Retinal pigment epithelial cell (primary cell): ENCODE data around the gene QKI.

Experiments
- DNase-seq: peaks from one replicate; pipeline ENCODE4 v3.0.0-alpha.2; 2010; ENCODE audit warnings: low read depth
- H3K4me3 ChIP-seq: 2 replicates; pipeline ENCODE4 v1.5.1; 2011; ENCODE audit warnings: mild to moderate bottlenecking, low read length, control low read depth, moderate library complexity
- TF ChIP-seq, protein P1 (sequence below): conservative IDR thresholded peaks from 2 replicates; pipeline ENCODE4 v1.5.1; 2011; ENCODE audit warnings: low read depth, low read length, control low read depth, inconsistent platforms

The QKI gene

DNA sequence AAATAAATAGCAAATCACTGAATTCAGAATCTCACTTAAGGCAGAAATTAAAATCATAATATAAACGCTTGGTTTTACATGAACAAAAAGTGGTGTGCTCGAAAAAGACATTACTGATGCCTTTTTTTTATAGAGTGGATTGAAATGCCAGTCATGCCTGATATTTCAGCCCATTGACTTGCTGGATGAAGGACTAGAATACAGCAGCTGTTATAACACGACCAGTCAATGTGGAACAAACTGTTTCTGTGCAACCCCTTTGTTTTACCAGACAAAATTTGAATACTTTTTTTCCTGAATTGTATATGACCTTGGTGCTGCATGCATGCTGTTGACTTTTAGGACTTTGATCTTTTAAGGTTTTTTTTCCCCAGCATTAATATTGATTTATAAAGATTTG is 150.0 kb downstream of the QKI start:
- no peak overlapping the region for H3K4me3 ChIP-seq
- DNase-seq, result no peak
- TF ChIP-seq, protein P1, sequence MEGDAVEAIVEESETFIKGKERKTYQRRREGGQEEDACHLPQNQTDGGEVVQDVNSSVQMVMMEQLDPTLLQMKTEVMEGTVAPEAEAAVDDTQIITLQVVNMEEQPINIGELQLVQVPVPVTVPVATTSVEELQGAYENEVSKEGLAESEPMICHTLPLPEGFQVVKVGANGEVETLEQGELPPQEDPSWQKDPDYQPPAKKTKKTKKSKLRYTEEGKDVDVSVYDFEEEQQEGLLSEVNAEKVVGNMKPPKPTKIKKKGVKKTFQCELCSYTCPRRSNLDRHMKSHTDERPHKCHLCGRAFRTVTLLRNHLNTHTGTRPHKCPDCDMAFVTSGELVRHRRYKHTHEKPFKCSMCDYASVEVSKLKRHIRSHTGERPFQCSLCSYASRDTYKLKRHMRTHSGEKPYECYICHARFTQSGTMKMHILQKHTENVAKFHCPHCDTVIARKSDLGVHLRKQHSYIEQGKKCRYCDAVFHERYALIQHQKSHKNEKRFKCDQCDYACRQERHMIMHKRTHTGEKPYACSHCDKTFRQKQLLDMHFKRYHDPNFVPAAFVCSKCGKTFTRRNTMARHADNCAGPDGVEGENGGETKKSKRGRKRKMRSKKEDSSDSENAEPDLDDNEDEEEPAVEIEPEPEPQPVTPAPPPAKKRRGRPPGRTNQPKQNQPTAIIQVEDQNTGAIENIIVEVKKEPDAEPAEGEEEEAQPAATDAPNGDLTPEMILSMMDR, result no peak

DNA sequence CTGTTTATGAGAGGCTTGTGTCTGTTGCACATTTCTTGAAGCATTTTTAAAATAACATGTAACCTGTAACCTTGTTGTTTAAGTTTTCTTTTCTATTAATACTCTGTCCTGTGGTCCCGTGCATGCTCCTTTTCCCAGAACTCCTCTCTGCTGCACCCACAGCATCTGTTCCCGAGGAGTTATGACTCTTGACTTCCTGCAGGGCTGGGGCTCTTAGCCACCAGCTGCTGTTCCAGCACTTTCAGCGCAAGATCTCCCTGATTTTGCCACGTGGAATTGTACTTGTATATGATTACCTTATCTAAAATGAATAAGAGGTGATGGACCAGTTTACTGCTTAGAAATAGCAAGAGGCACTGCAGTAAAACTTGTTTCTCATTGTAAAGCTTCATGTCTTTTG is 150.6 kb downstream of the QKI start:
- TF ChIP-seq, protein P1, result no peak
- no peak for DNase-seq
- no peak overlapping the region for H3K4me3 ChIP-seq

GRCh38 chr6:163566056-163566455 is 151.5 kb downstream of the QKI start:
- no peak for DNase-seq
- TF ChIP-seq, protein P1, result no peak
- no peak overlapping the region for H3K4me3 ChIP-seq

DNA sequence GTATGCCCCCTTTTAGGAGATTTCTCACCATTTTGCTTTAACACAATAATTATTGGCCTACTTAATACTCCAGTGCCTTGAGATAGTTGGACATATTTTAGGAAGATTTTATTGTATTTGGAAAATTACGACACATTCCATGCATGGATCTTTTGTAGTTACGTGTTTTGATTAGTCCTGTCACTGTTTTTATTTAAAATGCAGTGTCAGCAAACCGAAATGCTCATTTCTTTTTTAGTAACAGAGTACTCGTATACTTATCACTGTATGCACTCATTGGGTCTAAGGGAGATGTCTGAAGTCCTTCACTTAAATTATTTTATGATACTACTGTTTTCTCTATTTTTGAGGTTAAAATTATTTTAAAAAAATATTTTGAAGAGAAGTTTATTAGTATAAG is 153.8 kb downstream of the QKI start:
- DNase-seq, result no peak
- H3K4me3 ChIP-seq, result no peak overlapping the region
- TF ChIP-seq, protein P1, result no peak

GRCh38 chr6:163570579-163571231 is 156.2 kb downstream of the QKI start:
- DNase-seq, result no peak
- no peak overlapping the region for H3K4me3 ChIP-seq
- TF ChIP-seq, protein P1, result no peak

GRCh38 chr6:163571730-163572129 is 157.2 kb downstream of the QKI start:
- no peak overlapping the region for H3K4me3 ChIP-seq
- TF ChIP-seq, protein P1, result no peak
- DNase-seq, result no peak

GRCh38 chr6:163572612-163573011 is 158.1 kb downstream of the QKI start:
- no peak overlapping the region for H3K4me3 ChIP-seq
- TF ChIP-seq, protein P1, result no peak
- no peak for DNase-seq
